SK-N-SH (cell line): ENCODE results near the gene TMPRSS6.

ENCODE experiments used
- CHD2 ChIP-seq: fragments of 150-350 bp; IDR thresholded peaks from 2 replicates; pipeline ENCODE4 v1.6.1; 2018; ENCODE audit warnings: low read length; ENCODE audit not compliant: partially characterized antibody
- EP300 ChIP-seq, 2 experiments: IDR thresholded peaks; 2 replicates each; pipeline versions ENCODE4 v1.4.0 to v1.6.1; 2012; ENCODE audit warnings: borderline replicate concordance in 1 of 2, low read depth in 1 of 2, low read length in 1 of 2
- EZH2phosphoT487 ChIP-seq: fragments of 200-600 bp; sonication (generic); IDR thresholded peaks from 2 replicates; pipeline ENCODE4 v1.6.1; 2017; ENCODE audit warnings: low read depth, mixed run types, mild to moderate bottlenecking, antibody characterized with exemption, moderate library complexity, borderline replicate concordance
- FOXM1 ChIP-seq: IDR thresholded peaks from 2 replicates; pipeline ENCODE4 v1.4.0; 2012; ENCODE audit warnings: low read depth, mild to moderate bottlenecking
- GABPA ChIP-seq: IDR thresholded peaks from 2 replicates; pipeline ENCODE4 v1.4.0; 2012; ENCODE audit warnings: low read depth, mild to moderate bottlenecking
- NFIC ChIP-seq: IDR thresholded peaks from 2 replicates; pipeline ENCODE4 v1.4.0; 2012; ENCODE audit warnings: borderline replicate concordance
- NRF1 ChIP-seq: IDR thresholded peaks from 2 replicates; pipeline ENCODE4 v1.6.1; 2012; ENCODE audit warnings: low read depth, mild to moderate bottlenecking, low read length
- SMC3 ChIP-seq: IDR thresholded peaks from 2 replicates; pipeline ENCODE4 v1.6.1; 2012; ENCODE audit warnings: low read depth, low read length, improper control_type of control experiment
- YY1 ChIP-seq: IDR thresholded peaks from 2 replicates; pipeline ENCODE4 v1.4.0; 2012; ENCODE audit warnings: low read depth, mild to moderate bottlenecking
- TF ChIP-seq, protein P1 (sequence below): fragments of 200-600 bp; sonication (generic); IDR thresholded peaks from 2 replicates; pipeline ENCODE4 v1.6.1; 2017; ENCODE audit warnings: antibody characterized with exemption, mild to moderate bottlenecking, moderate library complexity
- TF ChIP-seq, protein P2 (sequence below): IDR thresholded peaks from 2 replicates; pipeline ENCODE4 v1.6.1; 2012; ENCODE audit warnings: mild to moderate bottlenecking, low read depth, low read length, moderate library complexity
- TF ChIP-seq, protein P3 (sequence below): IDR thresholded peaks from 2 replicates; pipeline ENCODE4 v1.4.0; 2012; ENCODE audit warnings: low read depth, borderline replicate concordance
- TF ChIP-seq, protein P4 (sequence below): fragments of 150-350 bp; IDR thresholded peaks from 2 replicates; pipeline ENCODE4 v1.6.1; 2017; ENCODE audit warnings: antibody characterized with exemption, low read length, low read depth, borderline replicate concordance
- TF ChIP-seq, protein P5 (sequence below): fragments of 150-350 bp; IDR thresholded peaks from 2 replicates; pipeline ENCODE4 v1.6.1; 2016; ENCODE audit warnings: mild to moderate bottlenecking, low read depth, low read length

DNA sequence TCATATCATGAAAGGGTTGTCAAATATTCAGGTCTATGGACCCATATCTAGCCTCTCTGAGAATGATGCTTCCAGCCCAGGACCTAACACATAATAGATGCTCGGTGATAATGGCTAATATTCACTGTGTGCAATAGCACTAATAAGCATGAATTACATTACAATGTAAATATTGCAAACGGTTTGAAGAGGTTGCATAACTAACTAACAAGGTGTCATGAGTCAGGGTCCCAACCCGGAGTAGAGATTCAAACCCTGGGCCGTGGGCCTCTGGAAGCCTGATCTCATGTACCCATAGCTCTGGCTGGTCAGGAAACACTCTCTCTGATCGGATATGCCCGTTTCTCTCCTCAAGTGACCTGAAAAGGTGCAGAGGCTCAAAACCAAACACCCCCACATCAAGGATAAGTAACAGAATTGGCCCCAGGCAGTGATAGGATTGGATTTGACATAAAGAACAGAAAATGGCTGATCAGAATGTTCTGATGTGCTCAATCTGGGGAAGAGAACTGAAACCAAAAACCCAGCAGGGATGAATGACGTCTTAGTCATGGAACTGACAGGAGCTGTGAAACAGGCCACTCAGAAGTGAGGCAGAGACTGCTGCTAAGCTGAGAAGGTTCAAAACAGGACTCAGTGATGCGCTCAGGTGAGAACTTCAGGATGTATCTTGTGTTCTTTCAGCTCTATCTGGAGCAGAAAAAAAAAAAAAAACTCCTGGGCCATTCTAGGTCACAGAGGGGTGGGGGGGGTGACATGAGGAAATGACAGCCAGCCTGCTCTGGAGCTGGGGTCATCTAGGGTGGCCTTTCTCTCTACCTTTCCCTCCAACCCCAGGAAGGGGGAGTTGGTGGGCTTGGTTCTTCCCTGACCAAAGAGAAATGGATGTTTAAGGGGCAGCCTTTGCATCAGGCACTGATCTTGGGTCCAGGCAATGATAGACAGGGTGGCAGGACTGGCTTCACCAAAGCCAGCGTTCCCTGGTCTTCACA is 64.6 kb downstream of the TMPRSS6 start:
- TF ChIP-seq, protein P1, sequence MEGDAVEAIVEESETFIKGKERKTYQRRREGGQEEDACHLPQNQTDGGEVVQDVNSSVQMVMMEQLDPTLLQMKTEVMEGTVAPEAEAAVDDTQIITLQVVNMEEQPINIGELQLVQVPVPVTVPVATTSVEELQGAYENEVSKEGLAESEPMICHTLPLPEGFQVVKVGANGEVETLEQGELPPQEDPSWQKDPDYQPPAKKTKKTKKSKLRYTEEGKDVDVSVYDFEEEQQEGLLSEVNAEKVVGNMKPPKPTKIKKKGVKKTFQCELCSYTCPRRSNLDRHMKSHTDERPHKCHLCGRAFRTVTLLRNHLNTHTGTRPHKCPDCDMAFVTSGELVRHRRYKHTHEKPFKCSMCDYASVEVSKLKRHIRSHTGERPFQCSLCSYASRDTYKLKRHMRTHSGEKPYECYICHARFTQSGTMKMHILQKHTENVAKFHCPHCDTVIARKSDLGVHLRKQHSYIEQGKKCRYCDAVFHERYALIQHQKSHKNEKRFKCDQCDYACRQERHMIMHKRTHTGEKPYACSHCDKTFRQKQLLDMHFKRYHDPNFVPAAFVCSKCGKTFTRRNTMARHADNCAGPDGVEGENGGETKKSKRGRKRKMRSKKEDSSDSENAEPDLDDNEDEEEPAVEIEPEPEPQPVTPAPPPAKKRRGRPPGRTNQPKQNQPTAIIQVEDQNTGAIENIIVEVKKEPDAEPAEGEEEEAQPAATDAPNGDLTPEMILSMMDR: no peak
- no peak for TF ChIP-seq EP300 (IDR thresholded peaks at IDR 0.05; ENCODE audit: borderline replicate concordance in 1 of 2, low read depth in 1 of 2, low read length in 1 of 2)
- TF ChIP-seq, protein P2, sequence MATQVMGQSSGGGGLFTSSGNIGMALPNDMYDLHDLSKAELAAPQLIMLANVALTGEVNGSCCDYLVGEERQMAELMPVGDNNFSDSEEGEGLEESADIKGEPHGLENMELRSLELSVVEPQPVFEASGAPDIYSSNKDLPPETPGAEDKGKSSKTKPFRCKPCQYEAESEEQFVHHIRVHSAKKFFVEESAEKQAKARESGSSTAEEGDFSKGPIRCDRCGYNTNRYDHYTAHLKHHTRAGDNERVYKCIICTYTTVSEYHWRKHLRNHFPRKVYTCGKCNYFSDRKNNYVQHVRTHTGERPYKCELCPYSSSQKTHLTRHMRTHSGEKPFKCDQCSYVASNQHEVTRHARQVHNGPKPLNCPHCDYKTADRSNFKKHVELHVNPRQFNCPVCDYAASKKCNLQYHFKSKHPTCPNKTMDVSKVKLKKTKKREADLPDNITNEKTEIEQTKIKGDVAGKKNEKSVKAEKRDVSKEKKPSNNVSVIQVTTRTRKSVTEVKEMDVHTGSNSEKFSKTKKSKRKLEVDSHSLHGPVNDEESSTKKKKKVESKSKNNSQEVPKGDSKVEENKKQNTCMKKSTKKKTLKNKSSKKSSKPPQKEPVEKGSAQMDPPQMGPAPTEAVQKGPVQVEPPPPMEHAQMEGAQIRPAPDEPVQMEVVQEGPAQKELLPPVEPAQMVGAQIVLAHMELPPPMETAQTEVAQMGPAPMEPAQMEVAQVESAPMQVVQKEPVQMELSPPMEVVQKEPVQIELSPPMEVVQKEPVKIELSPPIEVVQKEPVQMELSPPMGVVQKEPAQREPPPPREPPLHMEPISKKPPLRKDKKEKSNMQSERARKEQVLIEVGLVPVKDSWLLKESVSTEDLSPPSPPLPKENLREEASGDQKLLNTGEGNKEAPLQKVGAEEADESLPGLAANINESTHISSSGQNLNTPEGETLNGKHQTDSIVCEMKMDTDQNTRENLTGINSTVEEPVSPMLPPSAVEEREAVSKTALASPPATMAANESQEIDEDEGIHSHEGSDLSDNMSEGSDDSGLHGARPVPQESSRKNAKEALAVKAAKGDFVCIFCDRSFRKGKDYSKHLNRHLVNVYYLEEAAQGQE: no peak
- TF ChIP-seq NFIC: no peak
- no peak for TF ChIP-seq CHD2
- TF ChIP-seq, protein P3, sequence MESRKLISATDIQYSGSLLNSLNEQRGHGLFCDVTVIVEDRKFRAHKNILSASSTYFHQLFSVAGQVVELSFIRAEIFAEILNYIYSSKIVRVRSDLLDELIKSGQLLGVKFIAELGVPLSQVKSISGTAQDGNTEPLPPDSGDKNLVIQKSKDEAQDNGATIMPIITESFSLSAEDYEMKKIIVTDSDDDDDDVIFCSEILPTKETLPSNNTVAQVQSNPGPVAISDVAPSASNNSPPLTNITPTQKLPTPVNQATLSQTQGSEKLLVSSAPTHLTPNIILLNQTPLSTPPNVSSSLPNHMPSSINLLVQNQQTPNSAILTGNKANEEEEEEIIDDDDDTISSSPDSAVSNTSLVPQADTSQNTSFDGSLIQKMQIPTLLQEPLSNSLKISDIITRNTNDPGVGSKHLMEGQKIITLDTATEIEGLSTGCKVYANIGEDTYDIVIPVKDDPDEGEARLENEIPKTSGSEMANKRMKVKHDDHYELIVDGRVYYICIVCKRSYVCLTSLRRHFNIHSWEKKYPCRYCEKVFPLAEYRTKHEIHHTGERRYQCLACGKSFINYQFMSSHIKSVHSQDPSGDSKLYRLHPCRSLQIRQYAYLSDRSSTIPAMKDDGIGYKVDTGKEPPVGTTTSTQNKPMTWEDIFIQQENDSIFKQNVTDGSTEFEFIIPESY: no peak
- no peak for TF ChIP-seq GABPA
- no peak for TF ChIP-seq EZH2phosphoT487
- TF ChIP-seq, protein P4, sequence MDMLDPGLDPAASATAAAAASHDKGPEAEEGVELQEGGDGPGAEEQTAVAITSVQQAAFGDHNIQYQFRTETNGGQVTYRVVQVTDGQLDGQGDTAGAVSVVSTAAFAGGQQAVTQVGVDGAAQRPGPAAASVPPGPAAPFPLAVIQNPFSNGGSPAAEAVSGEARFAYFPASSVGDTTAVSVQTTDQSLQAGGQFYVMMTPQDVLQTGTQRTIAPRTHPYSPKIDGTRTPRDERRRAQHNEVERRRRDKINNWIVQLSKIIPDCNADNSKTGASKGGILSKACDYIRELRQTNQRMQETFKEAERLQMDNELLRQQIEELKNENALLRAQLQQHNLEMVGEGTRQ: no peak
- TF ChIP-seq FOXM1: no peak
- TF ChIP-seq YY1: no peak
- TF ChIP-seq, protein P5, sequence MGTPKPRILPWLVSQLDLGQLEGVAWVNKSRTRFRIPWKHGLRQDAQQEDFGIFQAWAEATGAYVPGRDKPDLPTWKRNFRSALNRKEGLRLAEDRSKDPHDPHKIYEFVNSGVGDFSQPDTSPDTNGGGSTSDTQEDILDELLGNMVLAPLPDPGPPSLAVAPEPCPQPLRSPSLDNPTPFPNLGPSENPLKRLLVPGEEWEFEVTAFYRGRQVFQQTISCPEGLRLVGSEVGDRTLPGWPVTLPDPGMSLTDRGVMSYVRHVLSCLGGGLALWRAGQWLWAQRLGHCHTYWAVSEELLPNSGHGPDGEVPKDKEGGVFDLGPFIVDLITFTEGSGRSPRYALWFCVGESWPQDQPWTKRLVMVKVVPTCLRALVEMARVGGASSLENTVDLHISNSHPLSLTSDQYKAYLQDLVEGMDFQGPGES: no peak
- no peak for TF ChIP-seq NRF1
- no peak for TF ChIP-seq SMC3
